ENCODE measurements around the gene OGN. TPM values are rescaled to one million over a fixed set of nuclear protein-coding genes. Genes with fewer than 3 reads are reported as not detected.
"Not testable (repeated sequence)": the region's sequence is repeated elsewhere in the genome, so short reads cannot be mapped to it uniquely, and the experiment has no call there.

The OGN gene
- total and polyA plus RNA-seq, 2 experiments from 2014 or later, result 16.7 to 43.5 TPM

- H2AFZ ChIP-seq, result no peak within 1 kb of the TSS
- no peak within 1 kb of the TSS for H3K4me3 ChIP-seq
These were observed 20.0 kb upstream of the OGN start, which contains the start of gene OMD for GRCh38 chr9:92424340-92424739. TSS of gene OMD (minus strand) at chr9:92424471. CDS start at chr9:92417558, 6,913 bp downstream.

GRCh38 chr9:92423612-92424011 lies 19.2 kb upstream of the OGN start:
- Histone ChIP-seq H3K4me3 (no peak overlapping the region), H4K20me1 (ENCODE audit: insufficient read depth, poor library complexity, severe bottlenecking) (no peaks in the 10 kb centered on the region), H3K4me1 (ENCODE audit: insufficient read depth) (peaks cover 8% of the 10 kb centered on the region), H3K9me3 (ENCODE audit: low read depth) (no peaks in the 10 kb centered on the region), H3K27ac (peak overlapping the region; percentile 48), H3K36me3 (replicated peaks; ENCODE audit: insufficient read depth, low read depth) (no peaks in the 10 kb centered on the region), H3K9me2 (replicated peaks; ENCODE audit: insufficient read depth) (no peaks in the 10 kb centered on the region), H3K79me2 (no peaks in the 10 kb centered on the region), H3K4me2 (no peak overlapping the region), H3K27me3 (no peaks in the 10 kb centered on the region), H2AFZ (no peak overlapping the region)
- no peak for DNase-seq (ENCODE audit: low spot score)
- TF ChIP-seq EZH2 (IDR thresholded peaks at IDR 0.05; ENCODE audit: borderline replicate concordance) (no peak), EZH2phosphoT487 (IDR thresholded peaks at IDR 0.05; ENCODE audit: low read depth, severe bottlenecking, unreplicated experiment) (no peak)
- 73% methylated on average over 2 of the region's 2 CpGs for WGBS (ENCODE audit: low lambda C conversion rate, missing lambda C conversion rate)

More at GRCh38 chr9:92424340-92424739, 20.0 kb upstream of the OGN start, which contains the start of gene OMD:
- Histone ChIP-seq H4K20me1 (ENCODE audit: insufficient read depth, poor library complexity, severe bottlenecking) (no peaks in the 10 kb centered on the region), H3K27me3 (no peaks in the 10 kb centered on the region), H3K36me3 (replicated peaks; ENCODE audit: insufficient read depth, low read depth) (no peaks in the 10 kb centered on the region), H3K27ac (peak within 1 kb of the TSS; percentile 48), H3K9me3 (ENCODE audit: low read depth) (no peaks in the 10 kb centered on the region), H3K4me2 (no peak within 1 kb of the TSS), H3K4me1 (ENCODE audit: insufficient read depth) (peaks cover 8% of the 10 kb centered on the region), H3K79me2 (no peaks in the 10 kb centered on the region), H3K9me2 (replicated peaks; ENCODE audit: insufficient read depth) (no peaks in the 10 kb centered on the region)
- no peak for DNase-seq (ENCODE audit: low spot score)
- 71% methylated on average over 1 of the region's 1 CpG for WGBS (ENCODE audit: low lambda C conversion rate, missing lambda C conversion rate)
- TF ChIP-seq EZH2phosphoT487 (IDR thresholded peaks at IDR 0.05; ENCODE audit: low read depth, severe bottlenecking, unreplicated experiment), result no peak
- no peak for TF ChIP-seq EZH2 (IDR thresholded peaks at IDR 0.05; ENCODE audit: borderline replicate concordance)
- TF ChIP-seq CTCF (IDR thresholded peaks at IDR 0.05; ENCODE audit: poor library complexity), result no peak

- no peak for DNase-seq (ENCODE audit: low spot score)
- H3K36me3 ChIP-seq (replicated peaks; ENCODE audit: insufficient read depth, low read depth), result no peaks in the 10 kb centered on the region
- no peaks in the 10 kb centered on the region for H4K20me1 ChIP-seq (ENCODE audit: insufficient read depth, poor library complexity, severe bottlenecking)
- no peak overlapping the region for H2AFZ ChIP-seq
- H3K9me2 ChIP-seq (replicated peaks; ENCODE audit: insufficient read depth), result no peaks in the 10 kb centered on the region
- H3K4me2 ChIP-seq, result no peak overlapping the region
- H3K79me2 ChIP-seq, result no peaks in the 10 kb centered on the region
- TF ChIP-seq EZH2phosphoT487 (IDR thresholded peaks at IDR 0.05; ENCODE audit: low read depth, severe bottlenecking, unreplicated experiment), result no peak
- no peak for TF ChIP-seq EZH2 (IDR thresholded peaks at IDR 0.05; ENCODE audit: borderline replicate concordance)
- TF ChIP-seq CTCF (IDR thresholded peaks at IDR 0.05; ENCODE audit: poor library complexity), result no peak
- no peak overlapping the region for H3K4me3 ChIP-seq
- H3K9me3 ChIP-seq (ENCODE audit: low read depth), result no peaks in the 10 kb centered on the region
- WGBS (ENCODE audit: low lambda C conversion rate, missing lambda C conversion rate), result 90% methylated on average over 2 of the region's 2 CpGs
- peaks cover 8% of the 10 kb centered on the region for H3K4me1 ChIP-seq (ENCODE audit: insufficient read depth)
- H3K27ac ChIP-seq, result no peak overlapping the region
- no peaks in the 10 kb centered on the region for H3K27me3 ChIP-seq
These were observed 18.4 kb upstream of the OGN start for GRCh38 chr9:92422611-92423338.

- no peaks in the 10 kb centered on the region for H4K20me1 ChIP-seq (ENCODE audit: insufficient read depth, poor library complexity, severe bottlenecking)
- peaks cover 3% of the 10 kb centered on the region for H3K4me1 ChIP-seq (ENCODE audit: insufficient read depth)
- H3K36me3 ChIP-seq (replicated peaks; ENCODE audit: insufficient read depth, low read depth), result no peaks in the 10 kb centered on the region
- H3K9me2 ChIP-seq (replicated peaks; ENCODE audit: insufficient read depth), result no peaks in the 10 kb centered on the region
- no peak overlapping the region for H3K4me3 ChIP-seq
- H2AFZ ChIP-seq, result no peak overlapping the region
- H3K27me3 ChIP-seq, result no peaks in the 10 kb centered on the region
- TF ChIP-seq EZH2phosphoT487 (IDR thresholded peaks at IDR 0.05; ENCODE audit: low read depth, severe bottlenecking, unreplicated experiment) (no peak), EZH2 (IDR thresholded peaks at IDR 0.05; ENCODE audit: borderline replicate concordance) (no peak), CTCF (IDR thresholded peaks at IDR 0.05; ENCODE audit: poor library complexity) (no peak)
- no peaks in the 10 kb centered on the region for H3K9me3 ChIP-seq (ENCODE audit: low read depth)
- H3K27ac ChIP-seq, result no peak overlapping the region
- no peaks in the 10 kb centered on the region for H3K79me2 ChIP-seq
- H3K4me2 ChIP-seq, result no peak overlapping the region
- WGBS (ENCODE audit: low lambda C conversion rate, missing lambda C conversion rate), result 91% methylated on average over 1 of the region's 1 CpG
- DNase-seq (ENCODE audit: low spot score), result no peak
These were observed 10.2 kb upstream of the OGN start for GRCh38 chr9:92414566-92414965.

- DNase-seq (ENCODE audit: low spot score); H4K20me1 ChIP-seq (ENCODE audit: insufficient read depth, poor library complexity, severe bottlenecking); H3K79me2 ChIP-seq; H3K4me2 ChIP-seq; H3K27me3 ChIP-seq; H2AFZ ChIP-seq; H3K36me3 ChIP-seq (replicated peaks; ENCODE audit: insufficient read depth, low read depth); H3K9me2 ChIP-seq (replicated peaks; ENCODE audit: insufficient read depth); H3K9me3 ChIP-seq (ENCODE audit: low read depth); H3K4me3 ChIP-seq: not testable (repeated sequence)
- WGBS (ENCODE audit: low lambda C conversion rate, missing lambda C conversion rate), result 80% methylated on average over 4 of the region's 4 CpGs
- peaks cover 11% of the 10 kb centered on the region for H3K4me1 ChIP-seq (ENCODE audit: insufficient read depth)
- H3K27ac ChIP-seq, result peak overlapping the region; percentile 49
These were observed 6.8 kb upstream of the OGN start for GRCh38 chr9:92411157-92411556.
